K562 (cell line): ENCODE results near the gene DCPS. TPM values are rescaled to one million over a fixed set of nuclear protein-coding genes. Genes with fewer than 3 reads are reported as not detected.

Experiments used
- ATAC-seq: fragments of 200-7000 bp; cut with Tn5 transposase; 3 replicates; pipeline ENCODE4 v1.9.1; 2020; ENCODE audit warnings: moderate library complexity
- BruUV-seq: library from RNA; stranded (reverse); fragments of 400-500 nt; replicated peaks from 2 replicates; lab custom pipeline; 2021; lab: Mats Ljungman, UMichigan
- CTCF ChIA-PET: fragments of 300-600 bp; formaldehyde crosslinking; extraction: SDS; loops from one replicate; lab custom pipeline; 2021; ENCODE audit warnings: low intra/inter-chr PET ratio; lab: Yijun Ruan, JAX
- POLR2A ChIA-PET: fragments of 300-600, 350-650 bp; sonication (Branson Sonifier 250); formaldehyde crosslinking; extraction: SDS; loops from one replicate; lab custom pipeline; 2021; ENCODE audit warnings: antibody characterized with exemption, inconsistent platforms; lab: Yijun Ruan, JAX
- DNase-seq, 4 experiments: peaks; one replicate each; pipeline versions ENCODE4 v3.0.0 to v3.0.0-alpha.2; 2011 to 2018; ENCODE audit warnings: low spot score in 3 of 4, mixed read lengths in 3 of 4; ENCODE audit errors: extremely low read depth in 1 of 4
- FAIRE-seq: peaks from 2 replicates; lab custom pipeline; 2011; peaks lifted over from hg19 to GRCh38; lab: Jason Lieb, UNC
- H2AFZ ChIP-seq: 2 replicates; pipeline ENCODE4 v1.6.0; 2011; ENCODE audit warnings: low read depth, low read length, control low read depth, inconsistent platforms
- H3K27ac ChIP-seq: fragments of 200-600 bp; 3 replicates; pipeline ENCODE4 v1.8.0; 2011; ENCODE audit warnings: low read depth, mild to moderate bottlenecking, control low read depth, inconsistent platforms, low read length, moderate library complexity, mixed read lengths; ENCODE audit errors: extremely low read depth
- H3K27me3 ChIP-seq, 2 experiments: fragments of 300-600 bp in 1 of 2; 2 replicates in 1 of 2; 3 replicates in 1 of 2; pipeline versions ENCODE4 v1.6.0 to v1.8.0; 2011; ENCODE audit warnings: inconsistent platforms in 2 of 2, low read length in 2 of 2, mild to moderate bottlenecking in 1 of 2, mixed read lengths in 1 of 2, moderate library complexity in 1 of 2; ENCODE audit not compliant: control insufficient read depth in 2 of 2, insufficient read depth in 2 of 2
- H3K36me3 ChIP-seq: fragments of 300-600 bp; 3 replicates; pipeline ENCODE4 v1.8.0; 2011; ENCODE audit warnings: mild to moderate bottlenecking, low read length, inconsistent platforms; ENCODE audit not compliant: control insufficient read depth, insufficient read depth
- H3K4me1 ChIP-seq, 2 experiments: fragments of 200-600 bp in 1 of 2; replicated peaks in 1 of 2; 2 replicates in 1 of 2; 3 replicates in 1 of 2; pipeline versions ENCODE4 v1.5.1 to v1.8.0; 2011; ENCODE audit warnings: inconsistent platforms in 2 of 2, low read length in 2 of 2, mild to moderate bottlenecking in 1 of 2, mixed read lengths in 1 of 2, moderate library complexity in 1 of 2; ENCODE audit not compliant: control insufficient read depth in 2 of 2, insufficient read depth in 2 of 2
- H3K4me2 ChIP-seq: 2 replicates; pipeline ENCODE4 v1.6.1; 2011; ENCODE audit warnings: low read length, control low read depth, inconsistent platforms, mixed read lengths; ENCODE audit not compliant: insufficient read depth
- H3K4me3 ChIP-seq: fragments of 200-600 bp; sonication (generic), shearing (Covaris generic); 2 replicates; pipeline ENCODE4 v1.5.1; 2016; ENCODE audit warnings: control low read depth, inconsistent platforms
- H3K79me2 ChIP-seq: fragments of 200-600 bp; 3 replicates; pipeline ENCODE4 v1.8.0; 2011; ENCODE audit warnings: low read length, inconsistent platforms; ENCODE audit not compliant: control insufficient read depth, insufficient read depth
- H3K9ac ChIP-seq, 2 experiments: 2 replicates each; pipeline versions ENCODE4 v1.6.0 to v1.6.1; 2011; ENCODE audit warnings: low read depth in 2 of 2, low read length in 2 of 2, control low read depth in 1 of 2, inconsistent platforms in 1 of 2, mild to moderate bottlenecking in 1 of 2, mixed read lengths in 1 of 2; ENCODE audit not compliant: insufficient read depth in 1 of 2
- H3K9me1 ChIP-seq: one replicate; pipeline ENCODE4 v1.6.0; 2011; ENCODE audit warnings: inconsistent platforms, mild to moderate bottlenecking, low read length, moderate library complexity; ENCODE audit not compliant: control insufficient read depth, insufficient read depth
- H3K9me3 ChIP-seq: replicated peaks from 2 replicates; pipeline ENCODE4 v1.5.1; 2011; ENCODE audit warnings: low read depth, low read length, inconsistent platforms; ENCODE audit not compliant: control insufficient read depth, insufficient read depth
- H4K20me1 ChIP-seq: replicated peaks from 2 replicates; pipeline ENCODE4 v1.6.1; 2011; ENCODE audit warnings: low read length, inconsistent platforms, mixed read lengths; ENCODE audit not compliant: control insufficient read depth, insufficient read depth
- GABPA ChIP-seq: fragments of 200-800 bp; sonication (Bioruptor generic); conservative IDR thresholded peaks from 2 replicates; pipeline ENCODE4 v1.6.1; 2016; ENCODE audit warnings: low read depth, missing genetic modification characterization, missing compliant biosample characterization
- KDM5B ChIP-seq: fragments of 200-600 bp; sonication (generic); IDR thresholded peaks from 2 replicates; pipeline ENCODE4 v1.6.1; 2012; ENCODE audit warnings: low read depth, mild to moderate bottlenecking, moderate library complexity, low read length, control low read depth, inconsistent platforms; ENCODE audit not compliant: insufficient replicate concordance
- MCM2 ChIP-seq: fragments of 450-650 bp; IDR thresholded peaks from 2 replicates; pipeline ENCODE4 v1.6.1; 2017; ENCODE audit warnings: low read depth, mild to moderate bottlenecking
- MECOM ChIP-seq: fragments of 250-450 bp; sonication (Bioruptor Pico); IDR thresholded peaks from 2 replicates; pipeline ENCODE4 v1.8.0; 2022; ENCODE audit warnings: inconsistent platforms
- MTF1 ChIP-seq: fragments of 250-450 bp; sonication (Bioruptor Pico); IDR thresholded peaks from 2 replicates; pipeline ENCODE4 v1.9.0; 2021; ENCODE audit warnings: moderate library complexity, mild to moderate bottlenecking, inconsistent platforms, borderline replicate concordance
- NCOA2 ChIP-seq, 2 experiments: fragments of 450-650 bp; IDR thresholded peaks; 2 replicates each; pipeline ENCODE4 v1.6.1; 2018; ENCODE audit warnings: mild to moderate bottlenecking in 2 of 2, moderate library complexity in 1 of 2; ENCODE audit not compliant: partially characterized antibody in 2 of 2
- SMAD2 ChIP-seq: fragments of 150-350 bp; IDR thresholded peaks from 2 replicates; pipeline ENCODE4 v1.6.1; 2014; ENCODE audit warnings: low read depth, mild to moderate bottlenecking, low read length
- STAG1 ChIP-seq: sonication (generic); formaldehyde crosslinking; IDR thresholded peaks from 2 replicates; pipeline ENCODE4 v1.5.0; 2020; ENCODE audit warnings: missing genetic modification reagents, borderline replicate concordance
- TAF1 ChIP-seq: IDR thresholded peaks from 2 replicates; pipeline ENCODE4 v1.6.1; 2011; ENCODE audit warnings: mild to moderate bottlenecking, low read length, moderate library complexity; ENCODE audit not compliant: insufficient read depth, control insufficient read depth, severe bottlenecking; ENCODE audit errors: extremely low read depth
- TAF7 ChIP-seq: fragments of 450-650 bp; IDR thresholded peaks from 2 replicates; pipeline ENCODE4 v1.6.1; 2016; ENCODE audit warnings: missing genetic modification characterization, missing compliant biosample characterization
- TOE1 ChIP-seq, 2 experiments: fragments of 450-650 bp in 1 of 2; sonication (generic) in 1 of 2; formaldehyde crosslinking in 1 of 2; IDR thresholded peaks; 2 replicates each; pipeline versions ENCODE4 v1.7.1 to v1.8.0; 2016 to 2022; ENCODE audit warnings: borderline replicate concordance in 2 of 2, mild to moderate bottlenecking in 2 of 2, antibody characterized with exemption in 1 of 2, inconsistent platforms in 1 of 2, low read depth in 1 of 2, missing genetic modification reagents in 1 of 2, moderate library complexity in 1 of 2
- ZNF696 ChIP-seq: fragments of 250-450 bp; sonication (Bioruptor Pico); conservative IDR thresholded peaks from 2 replicates; pipeline ENCODE4 v1.4.0; 2020; ENCODE audit warnings: mild to moderate bottlenecking, moderate library complexity
- WGBS: fragments of 100-300 bp; shearing (Covaris generic); methylation state at CpG from one replicate; pipeline ENCODE4 v1.1.6; 2016; ENCODE audit warnings: low coverage, mixed read lengths; ENCODE audit not compliant: insufficient coverage; ENCODE audit errors: missing lambda C conversion rate; 5-methylcytosine and 5-hydroxymethylcytosine counted together
- in situ Hi-C: fragments of 300-500 bp; cut with MboI; formaldehyde crosslinking; loops from 4 replicates; pipeline ENCODE4 v1.15.0; 2018; ENCODE audit warnings: inconsistent platforms, mixed read lengths
- intact Hi-C: fragments of 100-400 bp; cut with micrococcal nuclease; formaldehyde crosslinking; loops from 2 replicates; pipeline ENCODE4 v1.14.2; 2022
- polyA plus RNA-seq, 8 experiments: library from polyadenylated mRNA; depleted of rRNA in 4 of 8; stranded (reverse) in 5 of 8; unstranded in 3 of 8; fragments of >200 nt; fragmentation: Nextera tagmentation in 2 of 8; fragmentation: Illumina TruSeq in 1 of 8; extraction: Ambion mirVana in 2 of 8; extraction: Trizol in 1 of 8; gene quantifications; 2 replicates each; pipeline versions ENCODE4 v1.2.1 to v1.2.3, GENCODE V29; 2011 to 2014; ENCODE audit warnings: inconsistent platforms in 1 of 8, missing spikeins in 1 of 8
- total RNA-seq, 7 experiments: library from RNA; depleted of rRNA in 6 of 7; stranded (reverse); fragments of >200 nt in 6 of 7; fragmentation: Illumina TruSeq in 2 of 7; extraction: Trizol in 2 of 7; gene quantifications; 2 replicates each; pipeline versions ENCODE4 v1.2.1 to v1.2.3, GENCODE V29; 2011 to 2021; ENCODE audit warnings: low replicate concordance in 1 of 7
- TF ChIP-seq, protein P1 (sequence below): fragments of 450-650 bp; IDR thresholded peaks from 2 replicates; pipeline ENCODE4 v1.6.1; 2014; ENCODE audit warnings: low read depth, mild to moderate bottlenecking, moderate library complexity, borderline replicate concordance
- TF ChIP-seq, protein P2 (sequence below), 3 experiments: fragments of 200-800 bp in 1 of 3; sonication (Bioruptor generic) in 1 of 3; sonication (generic) in 1 of 3; formaldehyde crosslinking in 1 of 3; IDR thresholded peaks; 2 replicates each; pipeline versions ENCODE4 v1.6.1 to v1.8.0; 2016 to 2022; ENCODE audit warnings: mild to moderate bottlenecking in 2 of 3, missing compliant biosample characterization in 2 of 3, missing genetic modification characterization in 2 of 3, missing genetic modification reagents in 1 of 3
- TF ChIP-seq, protein P3 (sequence below): sonication (generic); formaldehyde crosslinking; IDR thresholded peaks from 2 replicates; pipeline ENCODE4 v1.9.0; 2022; ENCODE audit warnings: mild to moderate bottlenecking, missing genetic modification reagents
- TF ChIP-seq, protein P4 (sequence below): sonication (generic); formaldehyde crosslinking; IDR thresholded peaks from 2 replicates; pipeline ENCODE4 v1.8.0; 2022; ENCODE audit warnings: mild to moderate bottlenecking, missing genetic modification reagents

Gene DCPS
- total and polyA plus RNA-seq, 9 of the 15 experiments (the other 6 are each of a cell fraction or from before 2014, with no cell fraction given): 8.7 to 38.1 (median 17.9) TPM

DNA sequence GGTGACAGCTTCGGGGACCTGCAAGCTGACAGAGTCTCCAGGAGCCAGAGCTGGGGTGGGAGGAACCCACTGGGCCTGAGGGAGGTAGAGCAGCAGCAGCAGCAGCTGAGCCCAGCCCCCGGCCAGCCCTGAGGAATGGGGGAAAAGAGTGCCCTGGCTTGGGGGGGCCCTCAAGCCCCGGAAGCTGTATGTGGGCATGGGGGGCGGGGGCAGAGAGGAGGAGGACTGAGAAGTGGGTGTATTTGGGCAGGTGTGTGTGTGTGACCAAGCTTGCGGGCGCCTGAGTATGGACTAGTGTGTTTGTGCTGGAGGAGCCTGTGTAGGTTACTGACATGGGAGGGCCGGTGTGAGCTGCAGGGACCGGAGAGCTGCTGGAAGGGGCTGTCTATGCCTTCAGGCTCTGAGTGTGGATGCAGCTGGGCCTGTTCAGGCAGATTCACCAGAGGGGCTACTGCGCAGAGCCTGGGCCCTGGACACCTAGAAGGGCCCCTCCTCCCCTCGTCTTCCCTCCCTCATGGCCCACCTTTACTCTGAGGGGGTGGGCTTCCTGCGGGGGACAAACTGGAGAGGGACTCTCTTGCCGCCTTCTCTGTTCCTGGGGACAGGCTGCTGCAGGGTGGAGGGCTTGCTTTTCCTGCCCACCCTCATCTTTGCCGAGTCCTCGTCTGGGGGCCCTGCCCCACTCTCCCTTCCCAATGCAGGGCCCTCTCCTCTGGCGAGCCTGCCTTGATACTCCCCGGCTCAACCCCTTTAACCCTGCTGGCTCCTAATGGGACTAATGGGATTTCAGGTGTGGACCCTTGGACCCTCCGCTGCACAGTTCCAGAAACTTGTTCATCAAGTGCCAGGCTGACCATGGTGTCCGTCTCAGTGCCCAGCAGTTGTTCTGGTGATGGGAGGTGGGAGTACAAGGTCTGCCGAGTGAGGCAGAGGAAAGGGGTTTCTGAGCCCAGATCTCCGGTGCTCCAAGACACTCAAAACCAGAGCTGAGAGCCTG lies 79.8 kb downstream of the DCPS start:
- H3K9me3 ChIP-seq: no peaks in the 10 kb centered on the region
- H3K36me3 ChIP-seq: no peaks in the 10 kb centered on the region
- no peak overlapping the region for H3K4me2 ChIP-seq
- peaks cover 8% of the 10 kb centered on the region; the same call in 1 of the 2 replicates for H4K20me1 ChIP-seq
- BruUV-seq: no TSS peak
- H3K9me1 ChIP-seq: no peaks in the 10 kb centered on the region
- in situ Hi-C loops (no loop called here), intact Hi-C loops (no loop called here)
- no peaks in the 10 kb centered on the region for H3K79me2 ChIP-seq
- H2AFZ ChIP-seq: no peak overlapping the region
- H3K27me3 ChIP-seq: no peaks in the 10 kb centered on the region
- H3K9ac ChIP-seq: peak overlapping the region in 1 of 2 experiments; percentile 52; a peak in 2 of 4 replicates
- FAIRE-seq (no peak), ATAC-seq (peak; percentile 37; the same call in 2 of the 3 replicates), DNase-seq (no peak)
- WGBS: 42% methylated on average over 17 of the region's 20 CpGs
- ChIA-PET POLR2A (no interaction called here), CTCF (no interaction called here)
- peaks cover 0 to 9% of the 10 kb centered on the region in 2 experiments for H3K4me1 ChIP-seq
- H3K4me3 ChIP-seq: no peak overlapping the region
- H3K27ac ChIP-seq: no peak overlapping the region
- TF ChIP-seq, protein P1, sequence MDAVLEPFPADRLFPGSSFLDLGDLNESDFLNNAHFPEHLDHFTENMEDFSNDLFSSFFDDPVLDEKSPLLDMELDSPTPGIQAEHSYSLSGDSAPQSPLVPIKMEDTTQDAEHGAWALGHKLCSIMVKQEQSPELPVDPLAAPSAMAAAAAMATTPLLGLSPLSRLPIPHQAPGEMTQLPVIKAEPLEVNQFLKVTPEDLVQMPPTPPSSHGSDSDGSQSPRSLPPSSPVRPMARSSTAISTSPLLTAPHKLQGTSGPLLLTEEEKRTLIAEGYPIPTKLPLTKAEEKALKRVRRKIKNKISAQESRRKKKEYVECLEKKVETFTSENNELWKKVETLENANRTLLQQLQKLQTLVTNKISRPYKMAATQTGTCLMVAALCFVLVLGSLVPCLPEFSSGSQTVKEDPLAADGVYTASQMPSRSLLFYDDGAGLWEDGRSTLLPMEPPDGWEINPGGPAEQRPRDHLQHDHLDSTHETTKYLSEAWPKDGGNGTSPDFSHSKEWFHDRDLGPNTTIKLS: no peak
- TF ChIP-seq SMAD2 (no peak), ZNF696 (CRISPR knock-in tag) (no peak), MCM2 (no peak), GABPA (no peak), MECOM (CRISPR knock-in tag) (no peak), TAF7 (no peak), STAG1 (CRISPR knock-in tag) (no peak), NCOA2 (IDR thresholded peaks at IDR 0.05; ENCODE audit: partially characterized antibody in 2 of 2) (no peak), KDM5B (no peak), TAF1 (no peak), TOE1 (IDR thresholded peaks at IDR 0.05; ENCODE audit: borderline replicate concordance) (no peak), TOE1 (CRISPR knock-in tag; IDR thresholded peaks at IDR 0.05; ENCODE audit: borderline replicate concordance, low read depth) (no peak), MTF1 (CRISPR knock-in tag) (no peak)
- TF ChIP-seq, protein P2, sequence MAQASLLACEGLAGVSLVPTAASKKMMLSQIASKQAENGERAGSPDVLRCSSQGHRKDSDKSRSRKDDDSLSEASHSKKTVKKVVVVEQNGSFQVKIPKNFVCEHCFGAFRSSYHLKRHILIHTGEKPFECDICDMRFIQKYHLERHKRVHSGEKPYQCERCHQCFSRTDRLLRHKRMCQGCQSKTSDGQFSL (CRISPR knock-in tag; IDR thresholded peaks at IDR 0.05): no peak
- TF ChIP-seq, protein P2 (tag; IDR thresholded peaks at IDR 0.05): no peak
- TF ChIP-seq, protein P3, sequence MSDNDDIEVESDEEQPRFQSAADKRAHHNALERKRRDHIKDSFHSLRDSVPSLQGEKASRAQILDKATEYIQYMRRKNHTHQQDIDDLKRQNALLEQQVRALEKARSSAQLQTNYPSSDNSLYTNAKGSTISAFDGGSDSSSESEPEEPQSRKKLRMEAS (CRISPR knock-in tag): no peak
- TF ChIP-seq, protein P4, sequence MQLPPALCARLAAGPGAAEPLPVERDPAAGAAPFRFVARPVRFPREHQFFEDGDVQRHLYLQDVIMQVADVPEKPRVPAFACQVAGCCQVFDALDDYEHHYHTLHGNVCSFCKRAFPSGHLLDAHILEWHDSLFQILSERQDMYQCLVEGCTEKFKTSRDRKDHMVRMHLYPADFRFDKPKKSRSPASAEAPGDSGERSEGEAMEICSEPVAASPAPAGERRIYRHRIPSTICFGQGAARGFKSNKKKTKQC: no peak
